IPS-11a (cell line): Measurements from ENCODE around the gene INPP5A.

Experiments used
- H3K4me3 ChIP-seq: one replicate; pipeline ENCODE4 v1.5.1; 2013; ENCODE audit warnings: low read depth, low read length, control low read depth

Gene INPP5A

DNA sequence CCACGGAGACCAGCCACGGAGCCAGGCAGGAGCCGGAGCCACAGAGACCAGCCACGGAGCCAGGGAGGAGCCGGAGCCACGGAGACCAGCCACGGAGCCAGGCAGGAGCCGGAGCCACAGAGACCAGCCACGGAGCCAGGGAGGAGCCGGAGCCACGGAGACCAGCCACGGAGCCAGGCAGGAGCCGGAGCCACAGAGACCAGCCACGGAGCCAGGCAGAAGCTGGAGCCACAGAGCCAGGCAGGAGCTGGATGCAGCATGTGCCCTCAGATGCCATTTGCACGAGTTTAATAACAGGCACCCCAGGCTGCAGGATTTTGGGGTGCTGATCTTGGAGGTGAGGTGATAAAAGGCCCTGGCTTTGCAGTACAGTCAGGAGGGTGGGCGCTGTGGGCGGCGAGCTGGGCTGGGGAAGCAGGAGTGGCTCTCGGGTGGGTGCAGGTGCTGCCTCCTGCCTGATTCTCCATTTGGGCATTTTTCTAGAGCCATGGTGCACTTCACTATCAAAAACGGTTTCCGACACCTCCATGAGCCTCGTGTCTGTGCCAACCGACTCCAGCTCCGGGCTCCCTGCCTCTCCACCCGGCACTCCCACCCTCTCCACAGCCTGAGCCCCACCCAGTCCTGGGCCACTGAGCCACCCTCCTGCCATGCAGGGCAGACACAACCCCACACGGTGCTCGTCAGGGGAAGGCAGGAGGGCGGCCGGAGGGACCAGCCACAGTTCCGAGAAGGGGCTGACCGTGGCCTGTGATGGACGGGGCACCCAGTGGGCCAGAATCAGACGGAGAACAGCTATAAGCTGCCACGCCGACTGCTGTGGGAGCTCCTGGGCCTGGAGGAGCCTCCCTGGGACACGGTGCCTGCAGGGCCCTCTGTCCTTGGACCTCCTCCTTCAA is 289.2 kb downstream of the INPP5A start:
- H3K4me3 ChIP-seq: no peak overlapping the region

DNA sequence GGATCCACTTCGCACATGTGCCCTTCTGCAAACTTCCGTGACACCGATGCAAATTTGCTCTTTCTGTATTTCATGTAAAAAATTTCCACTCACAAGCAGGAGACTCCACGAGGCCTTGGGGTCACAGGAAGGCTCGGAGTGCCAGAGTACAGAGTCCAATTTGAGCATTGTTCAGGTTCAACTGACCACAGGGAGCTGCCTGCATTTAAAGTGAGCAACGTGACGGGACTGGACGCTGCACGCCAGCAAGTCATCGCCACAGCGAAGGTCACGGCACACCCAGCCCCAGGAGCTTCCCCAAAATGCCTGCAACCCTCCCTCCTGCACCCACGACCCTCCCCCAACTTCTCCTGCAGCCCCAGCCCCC is 289.8 kb downstream of the INPP5A start:
- H3K4me3 ChIP-seq: no peak overlapping the region

DNA sequence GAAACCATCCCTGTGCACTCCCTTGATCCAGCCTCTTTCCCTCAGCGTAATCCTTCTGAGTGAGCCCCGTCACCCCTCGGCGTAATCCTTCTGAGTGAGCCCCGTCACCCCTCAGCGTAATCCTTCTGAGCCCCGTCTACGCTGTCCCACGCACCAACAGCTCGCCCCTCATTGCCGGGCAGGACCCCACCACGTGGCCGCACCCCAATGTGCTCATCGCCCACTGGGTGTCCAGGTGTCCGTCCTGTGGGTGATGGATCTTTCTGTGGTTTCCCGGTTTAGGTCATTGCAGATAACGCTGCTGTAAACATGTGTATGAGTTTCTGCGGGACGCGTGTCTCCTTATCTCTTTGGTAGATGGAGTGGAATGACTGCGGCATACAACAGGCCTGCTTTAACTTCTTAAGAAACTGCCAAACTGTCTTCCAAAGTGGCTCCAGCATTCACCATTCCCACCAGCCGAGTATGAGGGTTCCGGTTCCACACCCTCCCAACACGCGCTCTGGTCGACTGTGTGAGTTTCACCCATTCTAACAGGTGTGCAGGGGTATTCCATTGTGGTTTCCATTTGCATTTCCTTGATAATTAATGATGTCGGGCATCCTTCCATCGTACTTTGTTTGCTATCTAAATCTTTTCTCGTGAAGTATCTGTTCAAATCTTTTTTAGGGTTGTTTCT is 290.4 kb downstream of the INPP5A start:
- H3K4me3 ChIP-seq: no peak overlapping the region

DNA sequence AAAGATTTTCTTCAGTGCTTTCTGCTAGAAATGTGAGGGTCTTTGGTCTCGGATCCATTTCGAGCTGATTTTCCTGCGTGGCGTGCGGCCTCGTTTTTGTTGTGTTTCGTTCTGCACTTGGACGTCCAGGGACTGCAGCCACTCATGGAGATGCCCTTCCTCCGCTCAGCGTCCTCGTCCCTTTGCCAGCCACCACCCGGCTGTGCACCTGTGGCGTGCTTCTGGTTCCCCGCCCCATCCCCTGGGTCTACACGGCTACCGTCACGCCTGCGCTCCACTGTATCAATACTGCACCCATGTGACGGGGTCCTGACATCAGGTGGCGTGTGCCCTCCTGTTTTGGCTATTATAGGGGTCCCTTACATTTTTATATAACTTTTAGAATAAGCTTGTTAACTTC is 291.1 kb downstream of the INPP5A start:
- no peak overlapping the region for H3K4me3 ChIP-seq

DNA sequence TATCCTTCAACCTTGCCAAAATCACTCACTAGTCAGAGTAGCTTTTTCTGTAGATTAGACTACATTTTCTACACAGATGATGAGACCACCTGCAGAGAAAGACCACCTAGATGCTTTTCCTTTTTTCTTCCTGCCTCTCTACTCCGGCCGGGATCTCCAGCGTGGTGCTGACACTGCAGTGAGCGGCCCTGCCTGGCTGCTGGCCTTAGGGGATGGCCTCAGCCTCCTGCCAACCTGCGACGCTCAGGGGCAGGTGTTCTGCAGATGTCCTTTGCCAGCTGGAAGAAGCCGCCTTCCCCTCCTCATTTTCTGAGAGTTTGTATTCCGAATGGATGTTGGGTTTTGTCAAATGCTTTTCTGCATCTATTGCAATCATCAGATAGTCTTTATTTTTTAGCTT is 291.8 kb downstream of the INPP5A start:
- H3K4me3 ChIP-seq: no peak overlapping the region

DNA sequence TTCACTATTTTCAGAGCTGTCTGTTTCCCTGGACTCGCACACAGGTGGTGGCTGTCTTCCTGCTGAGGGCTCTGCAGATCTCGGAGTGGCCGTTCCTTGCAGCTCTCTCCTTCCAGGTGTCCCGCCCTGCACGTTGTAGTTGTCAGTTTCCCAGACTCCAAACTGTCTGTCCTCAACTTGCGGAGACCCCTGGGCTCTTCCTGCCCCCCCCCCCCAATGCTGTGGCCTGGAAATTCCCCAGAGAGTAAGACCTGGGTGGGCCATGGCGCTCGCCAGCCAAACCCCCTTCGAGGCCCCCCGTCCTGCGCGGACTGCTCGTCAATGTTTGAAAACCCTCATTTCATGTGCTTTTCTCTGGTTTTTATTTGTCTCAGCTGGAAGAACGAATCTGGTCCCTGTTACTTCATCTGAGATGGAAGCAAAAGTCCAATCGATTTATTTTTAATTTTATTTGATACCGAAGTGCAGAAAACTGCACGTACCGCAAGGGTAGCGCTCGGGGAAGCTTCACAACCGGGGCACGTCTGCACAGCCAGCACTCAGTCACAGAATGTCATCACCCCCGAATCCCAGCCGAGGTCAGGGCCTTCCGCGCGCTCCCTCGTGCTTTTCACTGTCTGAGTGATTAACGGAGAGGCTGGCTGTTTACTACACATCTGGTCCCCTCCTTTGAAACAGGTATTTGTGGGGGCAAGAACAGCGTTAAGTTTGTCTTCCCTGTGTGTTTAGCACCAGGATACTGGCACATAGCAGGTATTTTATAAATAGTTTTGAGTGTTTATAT is 294.8 kb downstream of the INPP5A start:
- H3K4me3 ChIP-seq: no peak overlapping the region
